ENCODE data around the gene GDNF.

Gene GDNF

DNA sequence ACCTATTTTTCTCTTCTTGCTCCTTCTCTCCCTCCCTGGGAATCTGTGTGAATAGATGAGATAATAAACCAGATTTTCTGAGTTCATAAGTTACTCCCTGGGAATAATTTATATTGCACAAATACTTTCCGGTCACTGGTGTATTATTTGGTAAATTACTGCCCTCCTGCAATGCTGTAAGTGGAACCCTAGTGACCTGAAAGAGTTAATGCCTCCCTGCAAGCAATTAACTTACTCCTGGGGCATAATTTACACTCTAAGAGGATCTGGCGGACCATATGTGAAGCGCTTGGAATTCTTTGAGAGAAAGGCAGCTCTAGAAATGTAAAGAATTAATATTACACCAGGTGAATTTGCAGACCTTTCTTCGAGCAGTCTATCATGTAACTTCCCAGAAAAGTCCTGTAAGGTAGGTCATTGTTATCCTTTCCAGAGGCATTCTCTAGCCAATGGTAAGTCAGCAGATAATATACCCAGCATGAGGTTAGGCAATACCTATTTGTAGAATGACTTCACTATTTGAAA is 7.0 kb upstream of the GDNF start:
- DNase-seq (ENCODE audit: low spot score) = no peak

DNA sequence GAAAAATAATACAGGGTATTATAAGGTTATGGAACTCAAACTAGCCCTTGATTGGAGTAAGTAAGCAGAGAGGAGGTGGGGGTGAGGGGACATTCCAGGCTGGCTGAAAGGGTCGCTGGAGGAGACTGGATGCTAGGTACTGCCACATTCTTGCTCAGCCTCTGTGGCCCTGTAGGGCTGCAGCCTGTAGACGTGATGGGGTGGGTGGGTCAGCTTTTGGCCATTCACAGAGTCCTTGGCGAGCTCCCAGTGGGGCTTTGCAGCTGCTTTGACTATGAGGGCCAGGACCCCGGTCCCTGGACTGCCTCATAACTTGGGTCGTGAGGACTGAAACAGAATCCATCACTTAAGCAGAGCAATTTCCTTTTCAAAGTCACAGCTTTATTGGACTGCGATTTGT is 4.2 kb upstream of the GDNF start:
- no peak for DNase-seq (ENCODE audit: low spot score)

DNA sequence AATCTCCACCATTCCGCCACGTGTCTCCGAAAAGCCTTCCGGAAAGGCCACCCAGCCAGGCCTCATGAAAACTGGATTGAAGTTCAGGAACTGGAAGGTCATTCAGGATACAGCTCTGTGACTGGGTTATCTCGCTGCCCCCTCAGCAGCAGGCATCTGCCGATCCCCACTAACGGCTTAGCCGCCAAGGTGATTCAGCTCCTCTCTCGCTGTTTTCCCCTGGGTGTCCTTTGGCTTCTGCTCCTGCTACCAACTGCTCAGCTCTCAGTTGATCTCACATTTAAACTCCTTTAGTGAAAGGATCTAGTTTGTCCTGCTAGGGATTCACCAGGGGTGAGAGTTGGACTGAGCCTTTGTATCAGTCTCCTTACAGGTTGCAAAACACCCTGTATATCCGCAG is 2.2 kb upstream of the GDNF start:
- no peak for DNase-seq (ENCODE audit: low spot score)

GRCh38 chr5:37841203-37841602 is 1.4 kb upstream of the GDNF start:
- no peak for DNase-seq (ENCODE audit: low spot score)

DNA sequence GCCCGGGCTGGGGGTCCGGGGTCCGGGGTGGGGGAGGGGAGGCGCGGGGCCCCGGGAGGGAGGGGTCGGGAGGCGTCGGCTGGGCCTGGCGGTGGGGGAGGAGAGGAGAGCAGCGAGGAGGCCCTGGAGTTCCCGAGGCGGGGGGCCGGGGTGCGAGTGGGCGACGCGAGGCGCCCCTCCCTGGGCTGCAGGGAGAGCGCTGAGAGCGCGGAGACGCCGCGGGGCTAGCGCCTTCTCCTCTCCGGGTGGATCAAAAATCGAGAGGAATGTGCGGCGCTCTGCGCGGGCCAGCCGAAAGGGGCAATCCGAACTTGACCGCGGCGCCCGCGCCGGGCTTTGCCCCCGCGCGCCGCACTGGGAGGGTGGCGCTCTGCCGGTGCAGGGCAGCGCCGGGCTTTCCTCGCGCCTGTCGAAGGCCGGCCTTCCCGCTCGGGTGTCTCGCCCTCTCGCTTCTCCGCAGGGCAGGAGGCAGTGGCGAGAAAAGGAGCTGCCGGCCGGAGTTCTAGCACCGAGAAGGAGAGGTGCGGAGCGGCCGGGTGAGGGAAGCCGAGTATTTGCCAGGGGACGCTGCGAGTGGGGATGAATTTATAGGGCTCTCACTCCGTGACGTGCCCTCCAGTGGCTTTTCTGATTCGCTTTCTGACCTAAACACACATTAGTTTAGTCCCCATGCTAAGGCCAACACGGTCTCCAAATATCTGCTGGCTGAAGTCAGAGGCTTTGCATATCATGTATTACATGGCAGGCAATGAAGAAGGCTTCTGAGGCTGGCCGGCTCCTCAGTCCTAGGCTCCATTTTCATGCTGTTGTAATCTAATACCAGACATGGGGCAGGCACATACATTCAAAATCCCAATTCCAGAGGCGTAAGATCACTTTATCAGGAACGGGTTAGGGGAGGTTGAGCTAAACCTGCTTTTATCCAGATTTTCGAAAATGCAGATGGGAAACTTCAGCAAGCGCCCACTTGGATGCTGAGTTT is 503 bp upstream of the GDNF start:
- DNase-seq (ENCODE audit: low spot score) = no peak

DNA sequence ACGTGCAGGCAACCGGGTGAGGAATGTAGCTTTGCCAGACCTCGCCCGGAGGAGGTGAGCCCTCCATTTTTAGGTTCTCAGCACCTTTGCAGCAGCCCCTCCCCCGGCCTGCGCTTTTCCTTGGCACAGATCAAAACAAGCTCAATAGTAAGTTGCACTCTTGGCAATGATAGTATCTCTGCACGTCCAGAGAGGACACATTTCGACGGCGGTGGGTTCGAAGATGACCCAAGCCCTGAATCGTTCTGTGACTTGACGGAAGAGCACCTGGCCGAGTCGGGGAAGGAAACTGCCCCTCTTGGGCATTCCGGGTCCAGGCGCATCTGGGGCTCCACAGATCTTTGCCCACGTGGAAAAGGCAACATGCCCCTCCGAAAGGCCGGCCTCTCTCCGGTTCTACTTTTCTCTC is 904 bp downstream of the GDNF start:
- DNase-seq (ENCODE audit: low spot score) = no peak

- DNase-seq (ENCODE audit: low spot score) = no peak
Observed at GRCh38 chr5:37838152-37838932, 1.5 kb downstream of the GDNF start.

- peak; percentile 66 for DNase-seq (ENCODE audit: low spot score)
Observed at GRCh38 chr5:37837414-37838032, 2.3 kb downstream of the GDNF start.

DNA sequence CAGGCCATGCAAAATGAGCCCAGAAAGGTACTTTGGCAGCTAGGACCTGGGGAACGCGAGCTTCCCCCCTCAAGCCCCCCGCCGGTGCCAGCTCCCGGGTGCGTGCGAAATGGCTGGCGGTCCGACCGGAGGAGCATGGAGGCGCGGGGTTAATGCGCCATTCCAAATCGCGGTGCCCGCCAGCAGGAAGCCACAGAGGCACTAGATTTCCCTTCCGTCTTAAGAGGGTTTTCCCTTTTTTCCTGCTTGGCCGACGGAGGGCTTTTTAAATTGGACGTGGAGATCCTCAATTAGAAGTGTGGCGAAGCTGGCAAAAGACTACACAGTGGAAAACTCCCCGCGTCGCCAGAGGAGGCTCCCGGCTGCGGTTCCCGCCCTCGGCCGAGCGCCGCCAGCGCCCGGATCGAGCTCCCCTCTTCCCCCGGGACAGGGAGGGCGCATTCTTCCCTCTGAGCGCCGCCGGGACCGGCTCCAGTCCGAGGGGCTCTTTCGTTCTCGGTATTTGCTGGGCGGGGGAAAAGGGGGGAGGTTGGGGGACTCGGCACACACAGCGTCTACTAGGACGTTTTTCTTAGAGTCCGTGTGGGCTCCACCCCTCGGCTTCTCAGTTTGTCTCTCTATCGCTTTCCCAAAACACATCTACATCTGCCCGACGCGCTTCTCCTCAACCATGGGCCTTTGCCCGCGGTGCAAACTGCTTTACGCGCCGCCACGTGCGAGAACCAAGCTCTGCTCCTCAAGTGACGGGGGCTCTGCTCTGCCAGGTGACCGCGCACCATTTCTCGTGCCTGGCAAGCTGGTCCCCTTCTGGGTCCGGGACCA is 3.0 kb downstream of the GDNF start:
- no peak for DNase-seq (ENCODE audit: low spot score)

- no peak for DNase-seq (ENCODE audit: low spot score)
Observed at GRCh38 chr5:37836235-37836591, 3.6 kb downstream of the GDNF start.

- no peak for DNase-seq (ENCODE audit: low spot score)
Observed at GRCh38 chr5:37835380-37835973, 4.4 kb downstream of the GDNF start.

- DNase-seq (ENCODE audit: low spot score) = no peak
Observed at GRCh38 chr5:37834542-37835379, 5.1 kb downstream of the GDNF start.

DNA sequence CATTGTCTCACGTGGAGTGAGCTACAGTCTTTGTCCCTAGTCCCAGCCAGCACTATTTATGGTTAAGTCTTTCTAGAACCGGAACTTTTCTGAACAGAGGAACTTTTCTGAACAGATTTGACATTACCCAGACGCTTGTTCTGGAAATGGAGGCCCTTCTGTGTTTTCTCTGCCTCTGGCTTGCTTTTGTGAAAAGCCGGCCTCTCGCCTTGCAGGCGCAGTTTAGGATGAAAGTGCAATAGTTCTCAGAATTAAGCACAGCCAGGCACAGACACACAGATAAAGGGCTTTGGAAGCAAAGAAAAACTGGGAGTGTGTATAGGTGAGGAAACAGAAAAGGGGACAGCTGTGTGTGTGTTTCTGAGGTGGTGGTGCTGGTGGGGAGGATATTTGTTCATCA is 5.9 kb downstream of the GDNF start:
- DNase-seq (ENCODE audit: low spot score) = no peak

GRCh38 chr5:37831821-37832534 is 7.9 kb downstream of the GDNF start:
- no peak for DNase-seq (ENCODE audit: low spot score)

DNA sequence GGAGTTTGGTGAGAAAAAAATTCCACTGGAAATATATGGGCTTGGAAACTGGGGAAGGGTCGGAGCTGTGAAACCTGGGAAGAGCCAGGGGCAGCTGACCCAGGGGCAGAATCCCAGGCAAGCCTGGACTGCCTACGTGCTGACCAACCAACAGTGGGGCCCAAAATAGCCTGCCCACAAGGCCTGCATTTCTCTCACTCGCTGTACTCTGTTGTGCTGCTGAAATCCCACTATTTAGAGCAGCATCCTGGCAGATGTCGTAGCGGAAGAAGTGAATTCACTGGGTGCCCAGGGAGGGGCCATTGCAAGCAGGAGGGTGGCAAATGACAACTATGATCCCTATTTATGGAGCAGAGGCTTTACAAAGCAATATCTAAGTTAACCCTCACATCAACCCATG is 9.5 kb downstream of the GDNF start:
- no peak for DNase-seq (ENCODE audit: low spot score)

DNA sequence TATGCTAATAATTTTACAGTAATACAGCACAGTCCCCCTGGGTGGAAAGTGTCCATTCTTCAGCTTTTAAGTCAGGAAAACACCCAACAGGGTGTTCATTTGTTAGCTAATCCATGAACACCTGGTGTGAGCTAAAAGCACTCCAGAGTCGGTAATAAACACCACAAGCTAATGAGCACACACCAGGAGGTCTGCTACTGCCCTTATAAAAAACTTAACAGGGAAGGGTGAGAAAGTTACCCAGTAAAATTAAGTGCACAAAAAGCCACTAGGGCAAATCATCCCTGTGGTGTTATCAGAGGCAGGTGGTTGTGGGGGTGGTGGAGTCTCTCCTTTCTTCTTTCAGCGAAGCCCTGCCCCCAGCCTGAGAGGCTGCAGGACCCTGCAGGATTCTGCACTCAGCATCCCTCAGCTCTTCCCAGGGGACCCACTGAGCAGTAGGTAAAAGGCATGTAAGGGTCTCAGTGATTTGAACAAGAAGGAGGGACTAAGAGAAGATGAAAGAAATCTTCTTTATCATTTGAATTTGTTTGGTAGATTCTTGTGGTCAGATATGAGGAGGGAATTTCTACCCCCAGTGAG is 14.4 kb downstream of the GDNF start:
- DNase-seq (ENCODE audit: low spot score) = no peak

DNA sequence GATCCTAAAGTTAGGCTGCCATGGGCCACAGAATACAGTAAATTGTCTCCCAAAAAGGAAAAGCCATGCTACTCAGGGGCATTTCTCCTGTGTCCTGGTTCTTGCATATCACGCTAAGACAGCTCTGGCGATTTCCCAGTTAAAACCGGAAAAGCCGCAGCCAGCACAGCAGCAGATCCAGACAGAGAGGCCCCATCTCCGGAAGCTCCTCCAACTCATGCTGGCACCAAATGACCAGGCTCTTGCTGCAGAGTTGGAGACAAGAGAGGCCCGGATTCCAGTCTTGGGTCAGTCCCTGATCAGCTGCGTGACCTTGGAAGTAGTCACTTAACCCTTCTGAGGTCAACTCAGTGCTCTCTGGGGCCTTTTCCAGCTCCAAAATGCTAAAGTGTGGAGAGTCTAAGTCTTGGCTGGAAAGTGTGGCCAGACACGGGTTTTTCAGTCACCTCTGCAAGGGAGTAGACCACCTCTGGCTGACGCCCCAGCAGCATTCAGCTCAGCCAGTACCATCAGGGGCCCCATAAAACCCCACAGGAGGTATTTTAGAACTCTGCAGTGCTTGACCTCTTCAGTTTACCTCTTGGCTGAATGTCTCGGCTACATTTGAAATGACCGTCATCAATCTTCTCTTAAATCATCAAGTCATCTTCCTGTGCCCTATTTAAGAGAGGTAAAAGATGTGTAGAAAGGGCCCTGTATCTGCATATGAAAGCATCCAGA is 16.2 kb downstream of the GDNF start:
- DNase-seq (ENCODE audit: low spot score) = no peak

GRCh38 chr5:37816883-37817282 is 23.0 kb downstream of the GDNF start:
- DNase-seq (ENCODE audit: low spot score) = no peak

GRCh38 chr5:37816331-37816730 is 23.5 kb downstream of the GDNF start:
- DNase-seq (ENCODE audit: low spot score) = no peak

Measured in NAMALWA (cell line).